ENCODE data around the gene PPP1R15B.

Gene PPP1R15B

GRCh38 chr1:204411451-204412204 is at the start of gene PPP1R15B:
Gene PPP1R15B (minus strand): TSS chr1:204411817. CDS start chr1:204411411, 406 bp downstream.
- peak; percentile 99 for DNase-seq (ENCODE audit: low spot score)

- no peak for DNase-seq (ENCODE audit: low spot score)
Measured at GRCh38 chr1:204460346-204460745, 48.7 kb upstream of the PPP1R15B start.

GRCh38 chr1:204459706-204460105 is 48.1 kb upstream of the PPP1R15B start:
- DNase-seq (ENCODE audit: low spot score) = no peak

GRCh38 chr1:204457666-204458065 is 46.0 kb upstream of the PPP1R15B start:
- no peak for DNase-seq (ENCODE audit: low spot score)

GRCh38 chr1:204456826-204457442 is 45.3 kb upstream of the PPP1R15B start:
- DNase-seq (ENCODE audit: low spot score) = no peak

- DNase-seq (ENCODE audit: low spot score) = no peak
Measured at GRCh38 chr1:204455831-204456145, 44.2 kb upstream of the PPP1R15B start.

GRCh38 chr1:204455063-204455830 is 43.6 kb upstream of the PPP1R15B start:
- DNase-seq (ENCODE audit: low spot score) = no peak

- no peak for DNase-seq (ENCODE audit: low spot score)
Measured at GRCh38 chr1:204454476-204454875, 42.9 kb upstream of the PPP1R15B start.

- peak; percentile 79 for DNase-seq (ENCODE audit: low spot score)
Measured at GRCh38 chr1:204453141-204453772, 41.6 kb upstream of the PPP1R15B start.

- DNase-seq (ENCODE audit: low spot score) = no peak
Measured at GRCh38 chr1:204451352-204452124, 39.9 kb upstream of the PPP1R15B start.

GRCh38 chr1:204450461-204451257 is 39.0 kb upstream of the PPP1R15B start:
- no peak for DNase-seq (ENCODE audit: low spot score)

GRCh38 chr1:204449678-204450280 is 38.2 kb upstream of the PPP1R15B start:
- no peak for DNase-seq (ENCODE audit: low spot score)

GRCh38 chr1:204448991-204449677 is 37.5 kb upstream of the PPP1R15B start:
- DNase-seq (ENCODE audit: low spot score) = no peak

GRCh38 chr1:204448344-204448964 is 36.8 kb upstream of the PPP1R15B start:
- DNase-seq (ENCODE audit: low spot score) = no peak

- DNase-seq (ENCODE audit: low spot score) = no peak
Measured at GRCh38 chr1:204447736-204448135, 36.1 kb upstream of the PPP1R15B start.

GRCh38 chr1:204447190-204447589 is 35.6 kb upstream of the PPP1R15B start:
- DNase-seq (ENCODE audit: low spot score) = no peak

GRCh38 chr1:204446413-204447111 is 34.9 kb upstream of the PPP1R15B start:
- DNase-seq (ENCODE audit: low spot score) = peak; percentile 90

- DNase-seq (ENCODE audit: low spot score) = peak; percentile 63
Measured at GRCh38 chr1:204445860-204446412, 34.3 kb upstream of the PPP1R15B start.
